DLD1 (cell line): ENCODE data around the gene FAM180A.

Experiments
- in situ Hi-C: cut with HindIII; loops from 2 replicates; pipeline ENCODE4 v1.10.0; 2017; ENCODE audit warnings: low sequenced_read_pairs

The FAM180A gene

GRCh38 chr7:135771961-135772638, 23.5 kb upstream of the FAM180A start:
- in situ Hi-C loops, result no loop called here

GRCh38 chr7:135771051-135771450, 22.4 kb upstream of the FAM180A start:
- in situ Hi-C loops, result no loop called here

GRCh38 chr7:135770139-135770710, 21.6 kb upstream of the FAM180A start:
- in situ Hi-C loops, result no loop called here

GRCh38 chr7:135769005-135769802, 20.6 kb upstream of the FAM180A start:
- in situ Hi-C loops, result no loop called here

GRCh38 chr7:135768467-135768866, 19.9 kb upstream of the FAM180A start:
- in situ Hi-C loops, result no loop called here

GRCh38 chr7:135768064-135768463, 19.5 kb upstream of the FAM180A start:
- in situ Hi-C loops, result no loop called here

- in situ Hi-C loops, result no loop called here
Observed at GRCh38 chr7:135763261-135763660, 14.6 kb upstream of the FAM180A start.

- in situ Hi-C loops, result no loop called here
Observed at GRCh38 chr7:135761751-135762488, 13.3 kb upstream of the FAM180A start.

- in situ Hi-C loops, result no loop called here
Observed at GRCh38 chr7:135759532-135759931, 10.9 kb upstream of the FAM180A start.

- in situ Hi-C loops, result no loop called here
Observed at GRCh38 chr7:135758531-135758932, 9.9 kb upstream of the FAM180A start.

- in situ Hi-C loops, result no loop called here
Observed at GRCh38 chr7:135757719-135758411, 9.3 kb upstream of the FAM180A start.

- in situ Hi-C loops, result no loop called here
Observed at GRCh38 chr7:135756191-135756590, 7.6 kb upstream of the FAM180A start.

GRCh38 chr7:135755351-135755753, 6.7 kb upstream of the FAM180A start:
- in situ Hi-C loops, result no loop called here

- in situ Hi-C loops, result no loop called here
Observed at GRCh38 chr7:135753616-135754413, 5.2 kb upstream of the FAM180A start.

GRCh38 chr7:135747366-135747765, 1.2 kb downstream of the FAM180A start:
- in situ Hi-C loops, result no loop called here

GRCh38 chr7:135745703-135746312, 2.8 kb downstream of the FAM180A start:
- in situ Hi-C loops, result no loop called here

- in situ Hi-C loops, result no loop called here
Observed at GRCh38 chr7:135744938-135745702, 3.5 kb downstream of the FAM180A start.

GRCh38 chr7:135743907-135744731, 4.5 kb downstream of the FAM180A start:
- in situ Hi-C loops, result no loop called here
